HG03045 (cell line): ENCODE measurements around the gene PPHLN1.
"Not testable (repeated sequence)": the region's sequence is repeated elsewhere in the genome, so short reads cannot be mapped to it uniquely, and the experiment has no call there.

Source experiments
- ATAC-seq: cut with Tn5 transposase; IDR thresholded peaks from one replicate; pipeline ENCODE4 v1.9.1; 2021; ENCODE audit warnings: mild to moderate bottlenecking, moderate library complexity; ENCODE audit not compliant: unreplicated experiment

The PPHLN1 gene

GRCh38 chr12:42322567-42322966 lies 3.4 kb upstream of the PPHLN1 start:
- ATAC-seq, result no peak

DNA sequence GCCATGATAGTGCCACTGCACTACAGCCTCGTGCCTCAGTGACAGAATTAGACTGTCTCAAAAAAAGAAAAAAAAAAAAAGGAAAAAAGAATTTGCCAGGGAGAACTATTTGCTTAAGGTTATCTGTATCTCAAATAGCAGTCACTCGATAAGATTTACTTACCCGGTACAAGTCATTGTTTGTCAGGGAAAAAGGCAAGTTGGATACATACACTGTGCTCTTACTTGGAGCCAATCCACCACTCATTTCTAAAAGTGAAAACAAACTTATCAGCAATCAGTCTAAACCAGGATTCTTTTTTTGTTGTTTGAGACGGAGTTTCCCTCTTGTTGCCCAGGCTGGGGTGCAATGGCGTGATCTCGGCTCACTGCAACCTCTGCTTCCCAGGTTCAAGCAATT lies 2.1 kb upstream of the PPHLN1 start:
- ATAC-seq, result no peak

DNA sequence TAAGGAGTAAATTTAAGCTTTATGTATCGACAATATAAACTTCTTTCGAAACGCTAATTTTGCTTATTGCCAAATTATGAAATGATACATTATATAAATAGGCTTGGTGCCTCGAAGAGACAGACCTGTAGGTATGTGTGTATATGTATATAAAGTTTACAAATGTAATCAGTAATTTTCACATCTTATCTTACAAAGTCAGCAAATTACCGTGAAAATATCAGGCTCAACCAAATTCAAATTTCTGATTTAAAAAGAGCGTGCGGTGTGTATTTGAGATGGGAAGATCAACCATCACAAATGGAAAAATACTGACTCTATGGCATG lies 678 bp upstream of the PPHLN1 start:
- no peak for ATAC-seq

- no peak for ATAC-seq
These were observed 717 bp downstream of the PPHLN1 start for GRCh38 chr12:42326541-42327226.

DNA sequence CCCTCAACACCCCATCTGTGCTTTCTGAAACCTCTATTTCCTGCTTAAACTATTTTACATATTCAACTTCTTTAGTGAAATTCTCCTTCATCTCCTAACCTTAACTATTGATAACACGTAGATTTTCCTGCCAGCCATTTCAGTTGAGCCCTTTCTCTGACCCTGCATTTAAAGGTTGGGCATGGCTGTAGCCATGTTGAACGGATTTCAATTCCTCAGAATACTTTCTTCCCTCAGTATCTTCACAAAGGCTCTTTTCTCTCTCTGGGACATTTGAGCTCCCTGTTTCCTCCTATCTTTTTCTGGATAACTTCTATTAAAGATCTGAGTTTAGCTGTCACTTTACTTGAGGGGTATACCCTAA lies 1.2 kb downstream of the PPHLN1 start:
- no peak for ATAC-seq

- not testable (repeated sequence) for ATAC-seq
These were observed 4.1 kb downstream of the PPHLN1 start for GRCh38 chr12:42330097-42330496.

DNA sequence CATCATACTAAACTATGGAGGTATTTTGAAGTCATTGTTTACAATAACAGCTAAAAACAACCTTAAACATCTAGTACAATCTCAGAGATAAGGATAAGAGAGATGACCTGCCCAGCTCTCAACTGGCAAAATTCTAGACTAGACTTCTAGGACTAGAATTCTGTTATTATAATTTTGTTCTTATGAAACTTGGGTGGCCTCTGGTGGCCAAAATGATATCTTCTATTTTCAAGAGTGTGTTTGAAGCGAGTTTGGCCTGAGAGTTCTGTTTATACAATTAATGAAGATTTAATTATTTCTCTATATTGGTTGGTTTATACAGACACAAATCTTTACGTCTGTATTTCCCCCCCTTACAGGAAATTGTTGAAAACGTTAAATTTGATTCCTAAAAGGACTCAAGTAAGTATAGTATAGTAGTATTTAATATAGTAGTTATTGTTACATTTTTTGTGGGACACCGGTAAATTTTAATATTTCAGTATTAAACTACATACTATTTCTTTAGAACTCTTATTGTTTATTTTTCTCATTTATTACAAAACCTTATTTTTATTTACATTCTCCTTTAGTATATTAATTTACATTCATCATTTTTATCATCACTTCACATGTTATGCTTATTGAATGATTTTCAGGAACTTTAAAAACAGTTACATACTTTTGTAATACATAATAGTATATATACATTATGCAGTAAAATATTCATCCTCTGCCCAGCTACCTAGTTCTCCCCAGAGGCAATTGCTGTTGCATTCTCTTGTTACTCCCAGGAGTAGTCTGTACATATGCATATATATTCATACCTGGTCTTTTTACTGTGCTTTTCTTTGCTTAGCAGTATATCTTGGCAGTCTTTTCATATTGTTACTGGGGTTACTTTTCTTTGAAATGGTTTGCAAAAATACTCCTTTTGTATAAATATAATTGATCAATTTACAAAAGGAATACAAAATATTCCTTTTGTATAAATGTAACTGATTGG lies 6.6 kb downstream of the PPHLN1 start:
- no peak for ATAC-seq

GRCh38 chr12:42336286-42336685 lies 10.3 kb downstream of the PPHLN1 start:
- no peak for ATAC-seq

DNA sequence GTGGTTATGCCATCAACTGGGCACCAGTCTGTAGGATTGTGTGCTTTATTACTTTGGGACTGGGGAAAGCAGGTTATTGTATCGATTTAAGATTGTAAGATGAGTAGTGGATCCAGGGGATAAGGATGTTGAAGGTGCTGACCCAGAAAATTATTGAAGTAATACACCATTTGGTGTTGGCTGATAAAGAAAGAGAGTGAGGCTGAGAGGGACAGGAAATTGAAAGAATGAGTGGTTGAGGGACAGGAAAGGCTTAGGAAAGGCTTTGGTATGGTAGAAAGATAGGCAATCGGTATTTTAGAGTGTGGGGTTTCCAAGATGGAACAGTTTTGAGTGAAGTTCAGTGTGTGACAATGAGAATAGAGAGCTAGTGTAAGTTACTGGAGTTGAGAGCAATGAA lies 12.3 kb downstream of the PPHLN1 start:
- no peak for ATAC-seq

GRCh38 chr12:42342028-42342427 lies 16.1 kb downstream of the PPHLN1 start:
- no peak for ATAC-seq

- ATAC-seq, result no peak
These were observed 17.8 kb downstream of the PPHLN1 start for GRCh38 chr12:42343721-42344120.

GRCh38 chr12:42346403-42347002 lies 20.5 kb downstream of the PPHLN1 start:
- no peak for ATAC-seq

GRCh38 chr12:42349119-42350020 lies 23.4 kb downstream of the PPHLN1 start:
- not testable (repeated sequence) for ATAC-seq

GRCh38 chr12:42350021-42350407 lies 24.0 kb downstream of the PPHLN1 start:
- not testable (repeated sequence) for ATAC-seq

GRCh38 chr12:42356344-42356743 lies 30.4 kb downstream of the PPHLN1 start:
- ATAC-seq, result no peak

- ATAC-seq, result no peak
These were observed 34.9 kb downstream of the PPHLN1 start for GRCh38 chr12:42360747-42361403.

- no peak for ATAC-seq
These were observed 36.1 kb downstream of the PPHLN1 start for GRCh38 chr12:42361909-42362646.

- ATAC-seq, result no peak
These were observed 36.8 kb downstream of the PPHLN1 start for GRCh38 chr12:42362647-42363260.

GRCh38 chr12:42364692-42365091 lies 38.7 kb downstream of the PPHLN1 start:
- ATAC-seq, result no peak
